NCI-H526 (cell line): Measurements from ENCODE around the gene SHH.

ENCODE experiments used
- DNase-seq, 2 experiments: peaks; one replicate each; lab custom pipeline; 2025; lab: John Stamatoyannopoulos, UW

The SHH gene

DNA sequence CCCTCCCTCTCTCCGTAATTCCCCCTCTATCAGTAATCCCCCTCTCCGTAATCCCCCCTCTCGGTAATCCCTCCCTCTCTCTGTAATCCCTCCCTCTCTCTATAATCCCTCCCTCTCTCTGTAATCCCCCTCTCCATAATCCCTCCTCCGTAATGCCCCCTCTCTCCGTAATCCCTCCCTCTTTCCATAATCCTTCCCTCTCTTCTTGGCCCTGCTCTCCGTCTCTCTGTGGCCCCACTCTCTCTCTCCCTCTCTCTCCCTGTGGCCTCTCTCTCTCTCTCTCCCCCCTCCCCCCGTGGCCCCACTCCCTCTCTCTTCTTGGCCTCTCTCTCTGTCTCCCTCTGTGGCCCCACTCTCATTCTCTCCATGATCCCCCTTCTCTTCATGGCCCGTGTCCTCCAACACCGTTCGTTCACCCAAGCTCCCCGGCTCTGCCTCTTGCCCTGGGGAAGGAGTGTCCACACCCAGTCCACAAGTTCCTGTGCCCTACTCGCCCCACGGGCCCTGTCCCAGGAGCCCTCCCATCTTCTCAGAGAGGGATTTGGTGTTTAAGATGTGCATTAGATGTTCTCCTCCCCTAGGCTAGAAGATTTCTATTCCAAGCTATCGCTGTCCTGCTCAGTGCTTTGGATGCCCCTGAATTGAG lies 19.8 kb downstream of the SHH start:
- DNase-seq: no peak

DNA sequence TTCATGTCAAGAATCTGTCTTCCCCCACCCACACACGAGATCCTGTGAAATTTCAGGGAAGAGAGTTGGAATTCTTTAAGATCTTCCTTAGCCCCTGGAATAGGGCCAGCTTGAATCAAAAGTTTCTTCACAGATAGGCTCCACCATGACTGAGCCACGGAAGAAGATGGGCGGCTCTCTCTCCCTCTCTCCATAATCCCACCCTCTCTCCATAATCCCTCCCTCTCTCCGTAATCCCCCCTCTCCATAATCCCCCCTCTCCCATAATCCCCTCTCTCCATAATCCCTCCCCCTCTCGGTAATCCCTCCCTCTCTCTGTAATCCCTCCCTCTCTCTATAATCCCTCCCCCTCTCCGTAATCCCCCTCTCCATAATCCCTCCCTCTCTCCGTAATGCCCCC lies 20.4 kb downstream of the SHH start:
- no peak for DNase-seq

DNA sequence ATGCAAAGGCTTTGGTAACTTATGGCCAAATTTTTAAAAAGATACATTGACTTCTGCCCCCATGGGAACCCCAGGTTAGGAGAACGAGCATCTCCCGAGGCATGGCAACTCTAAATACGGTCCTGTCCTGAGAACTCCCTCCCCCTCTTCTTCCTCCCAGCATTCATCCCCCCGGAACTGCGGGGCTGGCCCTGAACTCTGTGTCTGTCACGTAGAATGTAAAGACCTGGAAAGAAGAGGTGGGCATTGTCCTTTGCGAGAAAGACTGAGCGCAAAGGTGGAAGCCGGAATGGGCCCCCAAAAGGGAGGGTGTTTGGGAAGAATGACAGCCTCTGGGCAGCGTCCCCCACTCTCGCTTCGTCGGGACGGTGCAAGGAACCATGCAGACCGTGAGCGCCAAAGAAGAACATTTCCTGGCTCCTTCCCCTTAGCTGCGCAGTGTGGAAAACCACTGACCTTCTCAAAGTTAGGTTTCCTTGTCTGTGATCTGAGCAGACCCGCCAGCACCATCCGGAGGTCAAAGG lies 21.0 kb downstream of the SHH start:
- no peak for DNase-seq

DNA sequence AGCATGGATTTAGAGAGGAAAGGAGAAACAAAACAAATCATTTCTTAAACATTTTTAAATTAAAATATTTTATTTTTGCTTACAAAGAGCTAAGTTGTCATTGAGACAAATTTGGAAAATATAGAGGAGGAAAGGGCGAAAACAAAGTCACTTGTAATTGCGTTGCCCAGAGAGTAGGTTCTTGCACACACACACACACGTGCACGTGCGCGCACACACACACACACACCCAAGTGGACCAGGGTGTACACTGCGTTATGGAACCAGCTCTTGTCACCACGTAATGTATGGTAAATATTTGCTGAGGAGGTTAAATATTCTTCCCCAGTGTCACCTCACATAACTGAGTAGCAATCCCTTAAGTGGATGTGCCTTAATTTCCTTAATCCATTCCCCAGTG lies 21.6 kb downstream of the SHH start:
- DNase-seq: no peak

DNA sequence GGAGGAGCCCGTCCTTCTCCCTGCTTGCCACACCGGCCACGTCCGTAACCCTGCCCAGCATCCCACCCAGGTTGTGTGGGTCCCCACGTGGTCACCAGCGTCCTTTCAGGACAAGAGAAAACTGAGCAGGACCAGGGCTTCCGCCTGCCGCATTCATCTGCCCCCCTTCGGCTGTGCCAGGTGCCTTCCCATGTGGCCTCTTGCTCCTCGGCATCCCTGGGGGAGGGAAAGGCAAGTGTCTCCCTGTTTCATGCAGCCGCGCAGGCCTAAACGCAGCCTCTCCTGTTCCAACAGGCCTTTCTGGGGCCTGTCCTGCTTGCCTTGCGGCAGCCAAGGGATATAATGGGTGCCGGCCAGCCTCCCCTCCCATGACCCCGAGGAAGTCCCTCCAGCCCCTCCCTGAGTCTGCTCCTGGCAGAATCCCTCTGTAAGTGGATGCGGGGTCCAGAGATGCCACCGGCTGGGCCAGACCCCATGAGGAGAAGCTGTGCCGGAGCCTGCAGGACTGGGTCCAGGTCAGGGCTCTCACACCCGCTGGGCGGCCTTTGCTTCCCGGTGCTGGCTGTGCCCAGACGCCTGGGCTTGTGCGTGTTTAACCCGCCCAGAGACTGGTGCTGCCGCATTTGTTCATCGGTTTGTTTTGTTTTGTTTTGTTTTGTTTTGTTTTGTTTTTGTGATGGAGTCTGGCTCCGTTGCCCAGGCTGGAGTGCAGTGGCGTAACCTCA lies 23.1 kb downstream of the SHH start:
- DNase-seq: no peak

DNA sequence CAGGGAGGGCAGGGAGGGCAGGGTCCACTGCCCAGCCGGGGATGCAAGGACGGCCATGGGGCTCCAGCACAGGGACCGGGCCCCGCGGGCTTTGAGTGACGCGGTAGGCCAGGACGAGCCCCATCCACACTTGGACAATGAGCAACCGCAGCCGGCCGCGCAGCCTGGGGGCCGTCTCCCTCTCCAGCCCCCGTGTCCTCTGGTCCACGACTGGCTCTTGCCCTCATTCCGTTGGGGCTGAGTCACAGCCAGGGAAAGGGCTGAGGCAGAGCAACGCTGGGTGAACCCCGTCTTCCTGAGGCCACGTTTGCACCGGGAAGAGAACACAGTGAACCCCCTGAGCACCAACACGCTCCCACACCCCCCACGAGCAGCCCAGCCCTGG lies 23.7 kb downstream of the SHH start:
- no peak for DNase-seq

DNA sequence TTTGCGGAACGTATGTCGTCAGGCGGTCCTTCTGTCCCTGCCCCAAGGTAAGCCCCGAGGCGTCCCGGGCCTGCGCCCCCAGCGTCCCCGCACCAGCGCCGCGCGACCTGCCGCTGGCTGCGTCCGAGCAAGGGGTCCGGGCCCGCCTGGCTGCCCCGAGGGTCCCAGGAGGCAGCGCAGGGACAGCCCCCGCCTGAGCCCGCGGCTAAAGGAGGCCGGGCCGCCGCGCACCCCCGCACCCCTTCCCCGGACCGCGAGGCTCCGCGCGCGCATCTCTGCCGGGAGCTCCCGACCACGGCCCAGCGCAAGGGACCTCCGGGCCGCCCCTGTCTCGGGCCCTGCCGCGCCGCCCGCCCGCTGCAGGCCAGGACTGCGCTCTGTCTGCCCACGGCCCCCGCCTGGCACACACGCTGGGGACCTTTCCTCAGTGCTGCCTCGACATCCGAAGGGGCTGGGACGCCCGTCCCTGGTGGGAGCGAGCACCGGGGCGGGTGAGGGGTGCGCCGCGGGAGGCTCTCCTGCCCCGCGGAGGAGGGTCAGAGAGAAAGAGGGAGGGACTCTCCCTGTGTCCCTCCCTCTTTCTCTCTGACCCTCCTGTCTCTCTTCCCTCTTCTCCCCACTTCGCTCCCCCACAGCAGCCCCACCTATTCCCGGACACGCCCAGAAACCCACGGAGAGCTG lies 25.0 kb downstream of the SHH start:
- peak in 1 of 2 experiments; percentile 53 for DNase-seq

DNA sequence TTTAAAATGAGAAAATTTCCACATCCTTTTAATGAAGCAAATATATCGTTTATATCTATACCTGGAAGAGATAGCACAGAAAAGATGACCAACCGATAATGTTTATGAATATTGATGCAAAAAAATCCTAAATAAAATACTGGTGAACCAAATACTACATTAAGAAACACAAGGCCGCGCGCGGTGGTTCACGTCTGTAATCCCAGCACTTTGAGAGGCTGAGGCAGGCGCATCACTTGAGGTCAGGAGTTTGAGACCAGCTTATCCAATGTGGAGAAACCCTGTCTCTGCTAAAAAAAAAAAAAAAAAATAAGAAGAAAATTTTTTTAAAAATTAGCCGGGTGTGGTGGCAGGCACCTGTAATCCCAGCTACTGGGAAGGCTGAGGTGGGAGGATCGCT lies 25.8 kb downstream of the SHH start:
- DNase-seq: no peak

DNA sequence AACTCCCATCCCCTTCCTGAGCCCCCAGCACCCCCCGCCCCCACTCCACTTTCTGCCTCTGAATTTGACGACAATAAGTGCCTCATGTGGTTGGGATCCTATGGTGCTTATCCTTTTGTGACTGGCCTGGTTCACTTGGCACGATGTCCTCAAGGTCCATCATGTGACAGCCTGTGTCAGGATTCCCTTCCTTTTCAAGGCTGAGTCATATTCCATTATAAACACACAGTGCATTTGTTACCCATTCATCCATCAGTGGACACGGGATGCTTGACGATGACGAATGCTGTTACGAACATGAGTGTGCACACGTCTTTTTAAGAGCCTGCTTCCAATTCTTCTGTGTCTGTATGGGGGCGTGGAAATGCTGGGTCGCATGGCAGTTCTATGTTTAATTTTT lies 26.7 kb downstream of the SHH start:
- no peak for DNase-seq

DNA sequence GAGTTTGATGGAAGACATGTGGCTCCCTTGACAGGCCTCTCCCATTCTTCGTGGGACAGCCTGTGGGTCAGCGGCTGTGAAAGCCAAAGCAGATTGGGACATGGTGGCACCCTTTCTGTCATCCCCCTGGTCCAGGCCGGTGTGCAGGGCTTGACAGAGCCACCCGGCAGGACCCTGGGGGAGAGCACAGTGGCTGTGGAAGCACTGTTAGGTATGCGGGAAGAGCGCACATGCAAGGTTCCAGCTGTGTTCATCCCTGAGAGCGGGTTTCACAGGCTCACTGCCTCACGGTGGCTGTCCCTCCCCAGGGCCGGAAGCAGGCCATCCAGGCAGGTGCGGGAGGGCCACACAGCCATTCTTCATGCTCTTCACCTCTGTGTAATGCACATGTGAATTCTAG lies 29.8 kb downstream of the SHH start:
- no peak for DNase-seq

DNA sequence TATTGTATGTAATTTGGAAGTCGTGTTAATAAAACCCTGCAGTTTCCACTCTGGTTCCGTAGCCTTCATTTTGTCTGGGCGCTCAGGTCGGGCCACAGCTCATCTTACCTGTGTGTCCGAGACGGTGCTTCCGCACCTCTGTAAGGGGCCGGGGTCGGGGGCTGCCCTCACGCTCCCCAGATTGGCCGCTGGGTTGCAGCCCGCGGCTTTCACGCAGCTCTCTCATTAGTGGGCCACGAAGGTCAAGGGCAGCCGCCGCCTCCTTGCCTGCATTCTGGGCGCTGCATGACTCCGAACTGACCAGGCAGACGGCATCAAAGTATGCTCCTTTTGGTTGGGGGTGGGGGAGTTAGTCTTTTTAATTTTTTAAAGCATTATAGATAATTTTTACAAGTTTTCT lies 30.8 kb downstream of the SHH start:
- DNase-seq: no peak

DNA sequence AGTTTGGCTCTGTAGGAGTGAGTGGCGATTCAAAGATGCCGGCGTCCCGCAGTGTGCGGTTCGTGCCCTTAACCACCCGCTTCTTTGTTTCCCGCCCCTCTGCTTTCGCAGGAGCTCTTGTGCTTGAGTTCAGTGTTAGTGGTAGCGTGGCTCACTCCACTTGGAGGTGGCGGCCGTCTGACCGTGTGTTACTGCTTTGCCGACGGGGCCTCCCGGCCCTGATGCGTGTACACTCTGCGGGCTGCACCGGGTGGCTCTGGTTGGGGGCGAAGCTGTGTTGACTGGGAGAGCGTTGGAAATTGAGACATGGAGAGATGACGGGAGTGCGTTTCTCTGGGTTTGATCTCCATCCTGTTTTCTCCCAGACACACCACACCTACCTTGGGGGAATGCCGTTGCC lies 31.4 kb downstream of the SHH start:
- no peak for DNase-seq

DNA sequence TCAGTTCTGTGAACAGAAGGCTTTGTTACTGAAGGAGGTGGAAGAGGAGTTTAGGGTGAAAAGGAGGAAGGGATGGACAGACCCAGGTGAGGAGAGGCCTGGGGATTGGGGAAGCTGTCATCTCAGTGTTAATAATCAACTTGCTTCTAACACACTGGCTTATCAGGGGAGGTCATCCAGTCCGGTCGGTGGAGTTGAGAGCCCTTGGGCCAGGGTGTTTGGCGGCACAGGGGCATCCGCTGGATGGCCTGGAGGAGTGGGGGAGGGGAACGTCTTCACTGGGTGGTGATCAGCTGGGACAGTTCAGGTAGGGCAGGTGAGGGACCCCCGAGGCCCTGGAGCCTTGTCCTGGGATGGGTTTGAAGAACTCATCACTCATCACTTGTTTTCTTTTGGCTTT lies 33.9 kb downstream of the SHH start:
- no peak for DNase-seq

DNA sequence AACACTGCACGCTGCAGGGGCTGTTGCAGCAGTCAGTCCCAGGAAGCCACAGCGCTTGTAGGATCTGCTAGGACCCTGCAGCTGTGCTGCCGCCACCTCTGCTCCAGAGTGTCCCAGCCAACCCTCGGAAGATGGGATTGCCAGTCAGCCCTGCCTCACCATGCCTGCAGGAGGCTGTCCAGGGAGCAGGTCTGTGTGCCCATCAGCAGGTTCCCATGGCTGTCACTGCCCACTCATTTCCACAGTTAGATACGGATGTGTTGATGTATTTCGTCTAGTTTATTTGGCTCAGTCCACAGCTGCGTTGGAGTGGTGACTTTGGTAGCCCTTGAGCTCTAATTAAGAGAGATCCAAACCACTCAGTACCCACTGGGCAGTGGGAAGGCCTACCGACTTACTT lies 35.7 kb downstream of the SHH start:
- no peak for DNase-seq

DNA sequence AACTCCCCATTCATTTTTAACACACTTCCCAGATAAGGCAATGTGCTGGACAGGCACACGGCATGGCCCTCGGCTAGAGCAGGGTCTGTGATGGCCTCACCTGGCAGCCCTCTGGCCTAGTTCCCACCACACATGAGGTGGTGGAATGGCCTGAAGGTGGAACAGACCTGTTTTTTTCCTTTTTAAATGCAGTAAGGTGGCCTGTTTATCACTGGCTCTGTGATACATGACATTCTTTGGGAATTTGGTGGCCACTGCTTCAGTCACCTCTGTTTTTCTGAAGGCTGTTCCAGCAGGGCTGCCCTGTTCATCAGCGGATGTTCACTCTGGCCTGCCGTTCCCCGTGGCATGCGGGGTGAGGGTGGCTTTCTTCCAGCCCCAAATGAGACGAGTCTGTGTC lies 36.6 kb downstream of the SHH start:
- DNase-seq: no peak

DNA sequence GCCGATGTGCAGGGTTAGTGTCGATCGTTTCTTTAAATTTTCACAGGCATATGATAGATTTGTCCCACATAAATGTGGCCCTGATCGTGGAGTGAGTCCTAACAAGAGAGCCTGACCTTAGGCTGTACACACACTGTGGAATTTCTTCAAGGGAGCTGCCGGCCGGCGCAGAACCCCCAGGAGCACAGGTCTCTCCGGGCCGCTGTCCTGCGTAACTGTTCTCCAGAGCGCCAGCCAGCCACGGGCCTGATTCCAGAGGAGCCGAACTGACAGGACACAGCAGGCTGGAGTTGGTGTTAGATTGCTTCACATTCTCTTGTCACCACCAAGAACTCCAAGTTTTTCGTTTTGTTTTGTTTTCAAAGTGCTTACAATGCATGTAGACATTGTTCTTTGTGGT lies 37.3 kb downstream of the SHH start:
- no peak for DNase-seq

DNA sequence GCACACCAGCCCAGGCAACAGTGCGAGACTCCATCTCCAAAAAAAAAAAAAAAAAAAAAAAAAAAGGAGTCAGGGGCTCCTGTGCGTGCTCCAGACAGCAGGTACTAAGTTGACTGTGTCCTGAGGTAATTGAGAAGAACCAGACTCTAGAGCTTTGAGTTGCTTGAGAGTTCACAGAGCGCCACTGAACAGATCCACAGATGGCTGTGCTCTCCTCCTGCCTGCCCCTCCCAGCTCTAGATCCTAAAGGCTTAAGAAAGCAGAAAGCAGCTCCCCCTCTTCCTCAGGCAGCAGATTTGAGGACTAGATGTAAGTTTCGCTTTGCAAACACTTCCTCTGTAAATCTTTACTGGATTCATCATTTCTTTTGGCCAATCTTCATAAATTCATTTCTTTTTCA lies 38.7 kb downstream of the SHH start:
- no peak for DNase-seq

DNA sequence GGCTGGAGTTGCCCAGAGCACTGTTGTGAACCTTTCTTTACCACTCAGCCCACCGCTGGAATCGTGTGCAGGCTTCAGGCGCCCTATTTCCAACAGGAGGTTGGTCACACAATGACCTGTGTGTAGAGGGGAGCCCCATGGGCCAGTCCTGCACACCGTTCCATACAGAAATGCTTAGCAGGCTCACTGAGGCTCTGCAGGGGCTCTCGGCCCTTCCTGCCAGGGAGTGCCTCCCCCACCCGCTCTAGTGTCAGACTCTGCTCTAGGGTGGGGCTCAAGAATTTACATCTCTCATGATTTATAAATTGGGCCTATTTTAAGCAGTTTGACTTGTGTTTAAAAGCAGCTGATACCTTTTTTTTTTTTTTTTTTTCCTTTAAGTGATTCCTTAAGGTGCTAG lies 42.0 kb downstream of the SHH start:
- no peak for DNase-seq

DNA sequence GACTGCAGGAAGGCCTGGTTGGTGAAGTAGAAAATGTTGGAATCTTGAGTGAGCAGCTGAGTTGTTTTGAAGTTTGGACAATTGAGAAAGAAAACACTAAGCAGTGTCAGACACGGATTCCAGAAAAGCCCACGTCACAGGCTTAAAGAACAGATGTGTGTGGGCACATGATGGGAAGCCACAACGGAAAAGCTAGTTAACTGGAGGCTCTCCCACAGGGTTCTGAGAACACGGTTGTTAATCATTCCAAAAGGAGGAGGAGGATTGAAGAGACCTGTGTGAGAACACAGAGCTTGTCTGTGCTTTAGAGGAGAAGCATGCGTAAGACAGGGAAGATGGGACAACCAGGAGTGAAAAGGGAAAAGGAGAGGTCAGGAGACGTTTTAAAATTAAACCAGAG lies 42.6 kb downstream of the SHH start:
- DNase-seq: no peak

DNA sequence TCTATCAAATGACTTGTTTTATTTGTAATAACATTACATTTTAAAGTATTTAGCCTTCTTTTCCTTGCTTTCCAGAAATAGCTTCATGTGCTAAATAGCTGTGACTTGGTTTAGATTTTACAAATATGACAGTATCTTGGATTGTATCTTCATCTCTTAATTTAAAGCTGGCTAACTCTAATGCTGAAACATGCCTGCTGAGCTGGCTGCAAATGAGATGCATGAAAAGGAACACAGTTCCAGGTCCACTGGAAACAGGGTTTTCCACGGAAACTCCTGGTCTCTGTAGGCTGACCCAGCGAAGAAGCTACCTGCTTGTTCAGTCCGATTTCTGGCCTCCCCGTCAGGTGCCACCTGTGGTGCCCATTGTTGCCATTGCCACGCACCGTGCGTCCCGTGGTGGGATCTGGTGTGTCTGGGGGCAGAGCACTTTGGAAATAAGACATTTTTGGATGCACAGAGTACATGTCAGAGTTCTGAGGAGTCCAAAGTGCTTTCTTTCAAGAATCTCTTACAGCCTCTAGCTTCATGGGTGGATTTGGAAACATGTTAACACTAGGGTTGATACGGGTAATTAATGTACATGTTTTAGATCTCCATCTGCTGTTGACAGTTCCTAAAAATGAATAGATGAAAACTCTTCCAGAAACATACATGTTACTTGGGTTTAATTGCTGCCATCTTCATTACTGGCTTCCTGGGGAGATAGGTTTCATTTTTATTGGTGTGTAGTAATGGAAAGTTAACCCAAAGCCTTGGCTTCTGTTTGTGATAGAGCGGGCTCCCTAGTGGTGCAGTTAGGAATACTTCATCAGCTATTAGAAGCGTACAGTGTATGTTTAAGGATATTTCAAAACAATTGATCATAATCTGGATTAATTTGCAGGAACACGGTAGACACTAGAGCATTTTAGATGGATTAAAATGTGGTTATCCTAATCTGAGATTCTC lies 45.0 kb downstream of the SHH start:
- no peak for DNase-seq

DNA sequence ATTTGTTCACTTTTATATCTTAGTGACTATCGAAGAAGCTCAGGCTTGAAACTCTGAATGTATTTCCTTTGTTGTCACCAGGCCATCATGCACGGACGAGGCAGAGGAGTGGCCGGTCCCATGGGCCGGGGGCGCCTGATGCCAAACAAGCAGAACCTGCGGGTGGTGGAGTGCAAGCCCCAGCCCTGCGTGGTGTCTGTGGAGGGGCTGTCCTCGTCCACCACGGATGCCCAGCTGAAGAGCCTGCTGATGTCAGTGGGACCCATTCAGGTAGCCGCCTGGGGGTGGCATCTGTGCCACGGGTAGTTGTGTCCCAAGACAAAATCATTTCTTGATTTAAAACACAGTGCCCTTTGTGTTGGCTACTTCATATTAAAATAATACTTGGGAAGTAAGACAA lies 45.9 kb downstream of the SHH start:
- no peak for DNase-seq

DNA sequence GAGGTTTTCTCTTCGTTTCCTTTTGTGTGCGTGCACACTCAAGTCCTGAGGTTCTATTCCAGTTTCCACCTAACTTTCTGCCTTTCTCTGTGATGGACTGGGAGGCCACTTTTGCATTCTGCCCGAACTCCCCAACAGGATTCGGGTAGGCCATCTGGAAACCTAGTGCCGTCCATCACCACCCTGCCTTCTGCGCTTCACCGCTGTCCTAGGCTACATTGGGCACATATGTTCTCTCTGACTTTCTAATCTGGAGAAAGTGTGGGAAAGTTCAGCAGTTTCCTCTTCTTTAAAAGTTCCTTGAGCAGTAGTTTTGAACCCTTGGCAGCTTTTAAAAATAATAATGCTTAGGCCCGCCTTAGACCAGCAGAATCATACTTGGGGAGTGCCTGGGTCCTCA lies 46.8 kb downstream of the SHH start:
- DNase-seq: no peak
